Cardiac muscle cell (in vitro differentiated cells and primary cell): Measurements from ENCODE around the gene CDKN2AIPNL. TPM values are rescaled to one million over a fixed set of nuclear protein-coding genes. Genes with fewer than 3 reads are reported as not detected.

Experiments used
- DNase-seq, 2 donors: peaks; one replicate each; pipeline versions ENCODE4 v3.0.0 to v3.0.0-alpha.2; 2010 to 2017; ENCODE audit warnings: low read depth in 1 of 2, low spot score in 1 of 2
- H3K27ac ChIP-seq: fragments of 200-600 bp; sonication (generic); 2 replicates; pipeline ENCODE4 v1.5.1; 2016
- H3K27me3 ChIP-seq: fragments of 200-600 bp; sonication (generic); 2 replicates; pipeline ENCODE4 v1.6.0; 2016; ENCODE audit warnings: control low read depth
- H3K36me3 ChIP-seq: fragments of 200-600 bp; sonication (generic); 2 replicates; pipeline ENCODE4 v1.5.1; 2016; ENCODE audit warnings: control low read depth
- H3K4me1 ChIP-seq: fragments of 200-600 bp; sonication (generic); 2 replicates; pipeline ENCODE4 v1.8.1; 2017; ENCODE audit warnings: low read depth, mild to moderate bottlenecking, mixed run types
- H3K4me3 ChIP-seq: fragments of 200-600 bp; sonication (generic); 2 replicates; pipeline ENCODE4 v1.5.1; 2016; ENCODE audit warnings: mild to moderate bottlenecking
- H3K9me3 ChIP-seq: fragments of 200-600 bp; sonication (generic); 2 replicates; pipeline ENCODE4 v1.5.1; 2017; ENCODE audit warnings: low read depth, mild to moderate bottlenecking, control low read depth
- CTCF ChIP-seq: IDR thresholded peaks from 2 replicates; pipeline ENCODE4 v1.5.1; 2012; ENCODE audit warnings: low read depth, mild to moderate bottlenecking, low read length
- polyA plus RNA-seq: library from polyadenylated mRNA; unstranded; fragments of >200 nt; fragmentation: Nextera tagmentation; extraction: Ambion mirVana; gene quantifications from 2 replicates; pipeline ENCODE4 v1.2.1, GENCODE V29; 2016
- total RNA-seq: library from RNA; depleted of rRNA; stranded (reverse); fragments of >200 nt; gene quantifications from 2 replicates; pipeline ENCODE4 v1.2.3, GENCODE V29; 2016

The CDKN2AIPNL gene
- total and polyA plus RNA-seq, 2 experiments from 2014 or later = 32.0 to 68.7 TPM

- Histone ChIP-seq H3K27me3 (no peaks in the 10 kb centered on the region), H3K9me3 (no peaks in the 10 kb centered on the region), H3K27ac (no peak overlapping the region), H3K4me1 (no peaks in the 10 kb centered on the region), H3K36me3 (no peaks in the 10 kb centered on the region), H3K4me3 (no peak overlapping the region)
- DNase-seq = no peak
- TF ChIP-seq CTCF = no peak
These were observed 46.1 kb upstream of the CDKN2AIPNL start for GRCh38 chr5:134457801-134458200.

GRCh38 chr5:134456825-134457224 lies 45.1 kb upstream of the CDKN2AIPNL start:
- H3K4me1 ChIP-seq = no peaks in the 10 kb centered on the region
- no peak overlapping the region for H3K27ac ChIP-seq
- H3K9me3 ChIP-seq = no peaks in the 10 kb centered on the region
- no peak overlapping the region for H3K4me3 ChIP-seq
- no peak for DNase-seq
- H3K36me3 ChIP-seq = no peaks in the 10 kb centered on the region
- no peaks in the 10 kb centered on the region for H3K27me3 ChIP-seq
- TF ChIP-seq CTCF = no peak

GRCh38 chr5:134455466-134455865 lies 43.8 kb upstream of the CDKN2AIPNL start:
- Histone ChIP-seq H3K27me3 (no peaks in the 10 kb centered on the region), H3K4me3 (no peak overlapping the region), H3K9me3 (no peaks in the 10 kb centered on the region), H3K27ac (no peak overlapping the region), H3K36me3 (no peaks in the 10 kb centered on the region), H3K4me1 (no peaks in the 10 kb centered on the region)
- TF ChIP-seq CTCF = no peak
- DNase-seq = no peak

- Histone ChIP-seq H3K4me1 (no peaks in the 10 kb centered on the region), H3K27me3 (no peaks in the 10 kb centered on the region), H3K4me3 (no peak overlapping the region)
These were observed 41.3 kb upstream of the CDKN2AIPNL start for GRCh38 chr5:134453016-134453415.

GRCh38 chr5:134451936-134452505 lies 40.3 kb upstream of the CDKN2AIPNL start:
- Histone ChIP-seq H3K36me3 (no peaks in the 10 kb centered on the region), H3K4me3 (no peak overlapping the region), H3K9me3 (no peaks in the 10 kb centered on the region), H3K4me1 (no peaks in the 10 kb centered on the region), H3K27me3 (no peaks in the 10 kb centered on the region), H3K27ac (no peak overlapping the region)
- no peak for TF ChIP-seq CTCF
- peak in 1 of 2 donors; percentile 85 for DNase-seq

More at GRCh38 chr5:134453016-134453415, 41.3 kb upstream of the CDKN2AIPNL start:
- no peaks in the 10 kb centered on the region for H3K9me3 ChIP-seq
- no peak overlapping the region for H3K27ac ChIP-seq
- no peaks in the 10 kb centered on the region for H3K36me3 ChIP-seq
- DNase-seq = peak in 1 of 2 donors; percentile 47
- TF ChIP-seq CTCF = no peak
